DND-41 (cell line): ENCODE results near the gene GLRA3.

ENCODE experiments used
- ATAC-seq: fragments of 200-7000 bp; cut with Tn5 transposase; 3 replicates; pipeline ENCODE4 v1.9.1; 2021; ENCODE audit warnings: low read depth; ENCODE audit not compliant: insufficient read depth
- DNase-seq: peaks from one replicate; pipeline ENCODE4 v3.0.0-alpha.2; 2020
- H2AFZ ChIP-seq: 2 replicates; pipeline ENCODE4 v1.6.0; 2012; ENCODE audit warnings: low read depth, low read length
- H3K27ac ChIP-seq: 2 replicates; pipeline ENCODE4 v1.5.1; 2012; ENCODE audit warnings: low read length, inconsistent platforms
- H3K27me3 ChIP-seq: fragments of 200-600 bp; sonication (generic); 2 replicates; pipeline ENCODE4 v1.6.0; 2012; ENCODE audit warnings: low read length, mild to moderate bottlenecking, inconsistent platforms; ENCODE audit not compliant: insufficient read depth, poor library complexity
- H3K36me3 ChIP-seq: 2 replicates; pipeline ENCODE4 v1.5.1; 2012; ENCODE audit warnings: low read length, inconsistent platforms; ENCODE audit not compliant: insufficient read depth
- H3K4me1 ChIP-seq: 2 replicates; pipeline ENCODE4 v1.5.1; 2012; ENCODE audit warnings: mild to moderate bottlenecking, low read length; ENCODE audit not compliant: insufficient read depth
- H3K4me2 ChIP-seq: 2 replicates; pipeline ENCODE4 v1.6.0; 2012; ENCODE audit warnings: mild to moderate bottlenecking, moderate library complexity, low read length, inconsistent platforms; ENCODE audit not compliant: insufficient read depth
- H3K4me3 ChIP-seq, 2 experiments: fragments of 200-600 bp in 1 of 2; shearing (Covaris generic) in 1 of 2; 2 replicates each; pipeline ENCODE4 v1.5.1; 2012 to 2016; ENCODE audit warnings: inconsistent platforms in 2 of 2, low read length in 2 of 2, mild to moderate bottlenecking in 2 of 2, low read depth in 1 of 2, moderate library complexity in 1 of 2
- H3K79me2 ChIP-seq: 2 replicates; pipeline ENCODE4 v1.6.0; 2012; ENCODE audit warnings: low read length, inconsistent platforms; ENCODE audit not compliant: insufficient read depth
- H3K9ac ChIP-seq: 2 replicates; pipeline ENCODE4 v1.6.0; 2012; ENCODE audit warnings: low read depth, mild to moderate bottlenecking, inconsistent platforms, low read length, moderate library complexity
- H3K9me3 ChIP-seq: 2 replicates; pipeline ENCODE4 v1.5.1; 2012; ENCODE audit warnings: low read length, moderate library complexity, mild to moderate bottlenecking, inconsistent platforms; ENCODE audit not compliant: insufficient read depth, severe bottlenecking
- H4K20me1 ChIP-seq: 2 replicates; pipeline ENCODE4 v1.6.0; 2012; ENCODE audit warnings: low read length; ENCODE audit not compliant: insufficient read depth
- CTCF ChIP-seq: IDR thresholded peaks from 2 replicates; pipeline ENCODE4 v1.5.1; 2012; ENCODE audit warnings: borderline replicate concordance, low read length, moderate library complexity, mild to moderate bottlenecking; ENCODE audit not compliant: poor library complexity, severe bottlenecking; ENCODE audit errors: extremely low read depth
- EZH2 ChIP-seq: IDR thresholded peaks from 3 replicates; pipeline ENCODE4 v1.6.1; 2012; ENCODE audit warnings: borderline replicate concordance, low read depth, mild to moderate bottlenecking, moderate library complexity, low read length, inconsistent platforms; ENCODE audit not compliant: severe bottlenecking

Gene GLRA3

GRCh38 chr4:174757736-174758135 lies 71.3 kb downstream of the GLRA3 start:
- Histone ChIP-seq H3K27me3 (no peaks in the 10 kb centered on the region), H3K79me2 (no peaks in the 10 kb centered on the region), H3K4me2 (no peak overlapping the region), H3K36me3 (no peaks in the 10 kb centered on the region), H3K27ac (no peak overlapping the region), H3K4me1 (no peaks in the 10 kb centered on the region), H3K9me3 (no peaks in the 10 kb centered on the region), H4K20me1 (no peaks in the 10 kb centered on the region), H3K4me3 (no peak overlapping the region), H3K9ac (no peak overlapping the region), H2AFZ (no peak overlapping the region)
- no peak for ATAC-seq
- no peak for TF ChIP-seq CTCF
- TF ChIP-seq EZH2 = no peak
- no peak for DNase-seq

GRCh38 chr4:174753021-174753420 lies 76.0 kb downstream of the GLRA3 start:
- Histone ChIP-seq H3K4me1 (no peaks in the 10 kb centered on the region), H3K9me3 (no peaks in the 10 kb centered on the region), H3K36me3 (no peaks in the 10 kb centered on the region), H3K4me2 (no peak overlapping the region), H3K27ac (no peak overlapping the region), H4K20me1 (no peaks in the 10 kb centered on the region), H3K4me3 (no peak overlapping the region), H3K79me2 (no peaks in the 10 kb centered on the region), H3K9ac (no peak overlapping the region), H3K27me3 (no peaks in the 10 kb centered on the region), H2AFZ (no peak overlapping the region)
- TF ChIP-seq CTCF (no peak), EZH2 (no peak)
- ATAC-seq = no peak
- DNase-seq = no peak

- Histone ChIP-seq H3K4me3 (no peak overlapping the region), H3K9me3 (no peaks in the 10 kb centered on the region), H3K4me2 (no peak overlapping the region), H3K79me2 (no peaks in the 10 kb centered on the region), H3K27me3 (no peaks in the 10 kb centered on the region), H4K20me1 (no peaks in the 10 kb centered on the region), H3K27ac (no peak overlapping the region), H3K36me3 (no peaks in the 10 kb centered on the region), H2AFZ (no peak overlapping the region), H3K9ac (no peak overlapping the region), H3K4me1 (no peaks in the 10 kb centered on the region)
- no peak for TF ChIP-seq EZH2
- no peak for TF ChIP-seq CTCF
- no peak for ATAC-seq
- DNase-seq = no peak
Observed at GRCh38 chr4:174752026-174752425, 77.0 kb downstream of the GLRA3 start.

- Histone ChIP-seq H3K27me3 (no peaks in the 10 kb centered on the region), H3K27ac (no peak overlapping the region), H2AFZ (no peak overlapping the region), H3K4me2 (no peak overlapping the region), H3K9ac (no peak overlapping the region), H3K4me3 (no peak overlapping the region), H3K9me3 (no peaks in the 10 kb centered on the region), H3K79me2 (no peaks in the 10 kb centered on the region), H3K4me1 (no peaks in the 10 kb centered on the region), H3K36me3 (no peaks in the 10 kb centered on the region), H4K20me1 (no peaks in the 10 kb centered on the region)
- TF ChIP-seq EZH2 (no peak), CTCF (no peak)
- DNase-seq (no peak), ATAC-seq (no peak)
Observed at GRCh38 chr4:174749091-174749490, 80.0 kb downstream of the GLRA3 start.
